Vagina (tissue), 2 donors: ENCODE data around the gene FBXL20. TPM values are rescaled to one million over a fixed set of nuclear protein-coding genes. Genes with fewer than 3 reads are reported as not detected.

Experiments
- DNase-seq, 2 donors: peaks; one replicate each; pipeline ENCODE4 v3.0.0-alpha.2; 2017; ENCODE audit errors: extremely low spot score in 2 of 2
- H3K27ac ChIP-seq: fragments of 200-600 bp; sonication (generic); one replicate; pipeline ENCODE4 v1.5.1; 2019
- H3K27me3 ChIP-seq: fragments of 200-600 bp; sonication (generic); one replicate; pipeline ENCODE4 v1.5.1; 2019
- H3K36me3 ChIP-seq, 2 donors: fragments of 200-600 bp; sonication (generic); one replicate each; pipeline ENCODE4 v1.5.1; 2017 to 2019
- H3K4me1 ChIP-seq: fragments of 200-600 bp; sonication (generic); one replicate; pipeline ENCODE4 v1.5.1; 2019
- H3K4me3 ChIP-seq, 2 donors: fragments of 200-600 bp; sonication (generic); 1 replicate in 1 of 2; 2 replicates in 1 of 2; pipeline ENCODE4 v1.5.1; 2016 to 2019
- H3K9me3 ChIP-seq: fragments of 200-600 bp; sonication (generic); one replicate; pipeline ENCODE4 v1.5.1; 2019
- POLR2A ChIP-seq, 2 donors: fragments of 450-650 bp; IDR thresholded peaks; one replicate each; pipeline ENCODE4 v1.6.1; 2017; ENCODE audit warnings: antibody characterized with exemption in 2 of 2, mild to moderate bottlenecking in 2 of 2, moderate library complexity in 2 of 2
- POLR2AphosphoS5 ChIP-seq, 2 donors: sonication (generic); formaldehyde crosslinking; IDR thresholded peaks; one replicate each; pipeline ENCODE4 v1.9.0; 2017; ENCODE audit warnings: antibody characterized with exemption in 2 of 2, mild to moderate bottlenecking in 2 of 2, low read depth in 1 of 2; ENCODE audit not compliant: insufficient read depth in 1 of 2
- intact Hi-C: fragments of 100-400 bp; cut with DNase I; formaldehyde crosslinking; loops from one replicate; pipeline ENCODE4 v1.15.1; 2023
- total RNA-seq: library from RNA; depleted of rRNA; stranded (reverse); fragments of >200 nt; gene quantifications from one replicate; pipeline ENCODE4 v1.2.3, GENCODE V29; 2016
- TF ChIP-seq, protein P1 (sequence below), 3 experiments: fragments of 450-650 bp in 2 of 3; fragments of 200-600 bp in 1 of 3; sonication (generic) in 1 of 3; IDR thresholded peaks; one replicate each; pipeline ENCODE4 v1.5.1; 2017 to 2019; ENCODE audit warnings: antibody characterized with exemption in 3 of 3, mild to moderate bottlenecking in 2 of 3, moderate library complexity in 2 of 3

FBXL20 gene
- total RNA-seq, 1 donor from 2014 or later: 15.7 TPM

- DNase-seq: no peak
- intact Hi-C loops: no loop called here
- H3K4me3 ChIP-seq: peak overlapping the region; percentile 43 to 51
Measured at GRCh38 chr17:39225959-39226683, 175.3 kb downstream of the FBXL20 start.

DNA sequence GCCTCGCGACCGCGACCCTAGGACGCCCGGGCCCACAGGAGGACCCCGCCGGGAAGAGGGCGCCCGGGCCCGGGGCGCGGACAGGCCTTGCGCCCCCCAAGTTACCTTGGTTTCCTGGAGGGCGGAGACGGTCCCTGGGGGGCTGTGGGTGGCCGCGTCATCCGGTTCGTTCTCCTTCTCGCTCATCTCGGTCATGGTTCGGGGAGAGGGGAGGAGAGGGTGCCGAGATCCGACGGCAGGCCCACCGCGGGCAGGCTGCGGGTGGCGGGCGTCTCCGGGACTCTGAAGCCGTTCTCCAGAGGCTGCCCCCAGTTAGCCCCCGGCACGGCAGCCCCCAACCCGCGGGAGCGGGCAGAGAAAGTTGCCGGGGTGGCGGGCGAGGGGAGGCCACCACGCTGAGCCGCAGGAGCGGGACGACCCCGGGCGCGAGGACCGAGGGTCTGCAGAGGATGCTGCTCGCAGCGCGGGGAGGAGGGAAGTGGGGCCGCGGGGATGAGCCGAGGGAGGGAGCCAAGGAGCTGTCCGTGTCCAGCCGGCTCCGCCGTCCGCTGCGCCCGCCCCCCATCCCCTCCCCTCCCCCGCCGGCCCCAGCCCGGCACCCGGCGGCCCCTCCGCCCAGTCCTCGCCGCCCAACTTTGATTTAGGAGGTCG lies 176.0 kb downstream of the FBXL20 start, which contains the start of gene STAC2:
Gene STAC2, minus strand, starts transcription at position 638 of the 651 bp plus-strand sequence. Its CDS starts 443 bp downstream, at position 195.
- H3K9me3 ChIP-seq: no peaks in the 10 kb centered on the region
- no peaks in the 10 kb centered on the region for H3K27me3 ChIP-seq
- TF ChIP-seq POLR2A (IDR thresholded peaks at IDR 0.05) (no peak), POLR2AphosphoS5 (IDR thresholded peaks at IDR 0.05; ENCODE audit: insufficient read depth in 1 of 2, low read depth in 1 of 2) (peak in 1 of 2 donors; percentile 7)
- peaks cover 23% of the 10 kb centered on the region for H3K4me1 ChIP-seq
- no peak for DNase-seq
- H3K36me3 ChIP-seq: no peaks in the 10 kb centered on the region
- H3K27ac ChIP-seq: peak within 1 kb of the TSS; percentile 47
- peak within 1 kb of the TSS; percentile 43 to 51 for H3K4me3 ChIP-seq
- intact Hi-C loops: no loop called here

More at GRCh38 chr17:39225959-39226683, 175.3 kb downstream of the FBXL20 start:
- Histone ChIP-seq H3K27me3 (no peaks in the 10 kb centered on the region), H3K27ac (peak overlapping the region; percentile 47), H3K4me1 (peaks cover 23% of the 10 kb centered on the region), H3K36me3 (no peaks in the 10 kb centered on the region), H3K9me3 (no peaks in the 10 kb centered on the region)
- TF ChIP-seq POLR2AphosphoS5 (IDR thresholded peaks at IDR 0.05; ENCODE audit: insufficient read depth in 1 of 2, low read depth in 1 of 2): peak in 1 of 2 donors; percentile 20
- TF ChIP-seq, protein P1, sequence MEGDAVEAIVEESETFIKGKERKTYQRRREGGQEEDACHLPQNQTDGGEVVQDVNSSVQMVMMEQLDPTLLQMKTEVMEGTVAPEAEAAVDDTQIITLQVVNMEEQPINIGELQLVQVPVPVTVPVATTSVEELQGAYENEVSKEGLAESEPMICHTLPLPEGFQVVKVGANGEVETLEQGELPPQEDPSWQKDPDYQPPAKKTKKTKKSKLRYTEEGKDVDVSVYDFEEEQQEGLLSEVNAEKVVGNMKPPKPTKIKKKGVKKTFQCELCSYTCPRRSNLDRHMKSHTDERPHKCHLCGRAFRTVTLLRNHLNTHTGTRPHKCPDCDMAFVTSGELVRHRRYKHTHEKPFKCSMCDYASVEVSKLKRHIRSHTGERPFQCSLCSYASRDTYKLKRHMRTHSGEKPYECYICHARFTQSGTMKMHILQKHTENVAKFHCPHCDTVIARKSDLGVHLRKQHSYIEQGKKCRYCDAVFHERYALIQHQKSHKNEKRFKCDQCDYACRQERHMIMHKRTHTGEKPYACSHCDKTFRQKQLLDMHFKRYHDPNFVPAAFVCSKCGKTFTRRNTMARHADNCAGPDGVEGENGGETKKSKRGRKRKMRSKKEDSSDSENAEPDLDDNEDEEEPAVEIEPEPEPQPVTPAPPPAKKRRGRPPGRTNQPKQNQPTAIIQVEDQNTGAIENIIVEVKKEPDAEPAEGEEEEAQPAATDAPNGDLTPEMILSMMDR (IDR thresholded peaks at IDR 0.05): no peak

DNA sequence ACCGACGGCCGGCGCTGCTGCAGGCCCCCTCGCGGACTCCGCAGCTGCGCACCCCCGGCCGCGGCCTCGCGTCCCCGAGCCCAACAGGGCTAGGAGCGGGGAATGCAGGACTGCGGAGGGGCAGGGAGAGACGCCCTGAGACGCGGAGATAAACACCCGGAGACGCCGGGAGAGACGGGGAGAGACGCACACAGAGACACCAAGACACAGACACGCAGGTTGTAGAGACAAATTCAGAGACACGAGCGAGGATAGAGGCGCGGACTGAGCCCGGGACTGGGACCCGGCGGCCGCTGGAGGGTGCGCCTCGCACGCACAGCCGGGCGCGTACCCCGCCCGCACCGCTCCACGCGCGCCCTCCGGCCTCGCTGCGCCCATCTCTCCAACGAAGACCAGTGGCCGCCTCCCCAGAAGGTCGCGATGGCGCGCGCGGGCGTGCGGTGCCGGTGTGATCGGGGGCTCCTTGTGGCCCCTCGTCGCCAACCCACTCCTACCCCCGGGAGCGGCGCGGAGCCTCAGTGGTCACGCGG lies 176.6 kb downstream of the FBXL20 start:
- intact Hi-C loops: no loop called here
- Histone ChIP-seq H3K27ac (peak overlapping the region; percentile 47), H3K4me1 (peaks cover 23% of the 10 kb centered on the region), H3K27me3 (no peaks in the 10 kb centered on the region), H3K36me3 (no peaks in the 10 kb centered on the region), H3K4me3 (peak overlapping the region; percentile 43 to 51), H3K9me3 (no peaks in the 10 kb centered on the region)
- no peak for DNase-seq
- TF ChIP-seq, protein P1 (IDR thresholded peaks at IDR 0.05): no peak
- TF ChIP-seq POLR2AphosphoS5 (IDR thresholded peaks at IDR 0.05; ENCODE audit: insufficient read depth in 1 of 2, low read depth in 1 of 2): no peak
- no peak for TF ChIP-seq POLR2A (IDR thresholded peaks at IDR 0.05)

DNA sequence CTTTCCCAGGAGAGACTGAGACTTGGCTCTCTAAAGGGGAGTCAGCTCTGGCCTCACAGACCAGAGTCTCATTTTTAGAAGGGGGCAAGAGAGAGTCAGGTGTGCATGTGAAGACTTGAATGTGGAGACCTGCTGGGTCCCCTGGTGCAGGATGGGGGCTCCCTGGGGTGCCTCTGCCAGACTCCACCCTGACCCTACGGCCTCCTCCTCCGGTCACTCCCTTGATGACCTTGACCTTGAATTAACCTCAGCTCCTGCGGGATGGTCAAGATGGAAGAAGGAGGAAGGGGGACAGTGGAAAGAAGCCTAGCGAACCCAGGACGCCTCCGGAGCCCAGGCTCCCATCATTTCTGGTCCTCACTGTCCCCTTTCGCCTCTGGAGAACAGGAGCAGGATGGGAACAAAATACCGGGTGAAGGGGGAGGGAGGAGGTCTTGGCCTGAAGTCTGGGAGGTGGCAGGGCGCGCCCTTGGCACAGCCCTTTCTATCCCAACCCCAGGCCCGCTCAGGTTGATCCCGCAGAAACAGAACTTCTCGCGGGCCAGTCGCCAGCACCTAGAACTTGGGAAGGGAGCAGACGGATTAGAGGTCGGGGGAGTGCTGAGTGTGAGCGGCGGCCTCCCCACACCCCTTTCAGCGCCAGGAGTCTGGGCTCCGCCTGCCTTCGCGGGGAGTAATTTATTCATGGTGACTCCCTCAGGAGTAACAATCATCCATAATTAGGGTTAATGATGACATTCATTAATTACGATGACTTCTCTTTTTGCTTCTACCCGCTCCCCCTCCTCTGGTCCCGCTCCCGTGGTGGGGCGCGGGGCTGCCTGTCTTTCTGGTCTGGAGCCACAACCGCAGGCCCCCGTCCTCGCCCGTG lies 177.3 kb downstream of the FBXL20 start:
- intact Hi-C loops: no loop called here

More for the DNA sequence above, 177.3 kb downstream of the FBXL20 start:
- H3K4me1 ChIP-seq: peaks cover 23% of the 10 kb centered on the region
- H3K27me3 ChIP-seq: no peaks in the 10 kb centered on the region
- H3K36me3 ChIP-seq: no peaks in the 10 kb centered on the region
- H3K9me3 ChIP-seq: no peaks in the 10 kb centered on the region
- no peak overlapping the region for H3K27ac ChIP-seq
- TF ChIP-seq, protein P1 (IDR thresholded peaks at IDR 0.05): no peak
- TF ChIP-seq POLR2A (IDR thresholded peaks at IDR 0.05): no peak
- no peak for TF ChIP-seq POLR2AphosphoS5 (IDR thresholded peaks at IDR 0.05; ENCODE audit: insufficient read depth in 1 of 2, low read depth in 1 of 2)
- no peak for DNase-seq
- H3K4me3 ChIP-seq: peak overlapping the region in 1 of 2 donors; percentile 51
